ENCODE data around the gene ATP5MC3.

ATP5MC3 gene

DNA sequence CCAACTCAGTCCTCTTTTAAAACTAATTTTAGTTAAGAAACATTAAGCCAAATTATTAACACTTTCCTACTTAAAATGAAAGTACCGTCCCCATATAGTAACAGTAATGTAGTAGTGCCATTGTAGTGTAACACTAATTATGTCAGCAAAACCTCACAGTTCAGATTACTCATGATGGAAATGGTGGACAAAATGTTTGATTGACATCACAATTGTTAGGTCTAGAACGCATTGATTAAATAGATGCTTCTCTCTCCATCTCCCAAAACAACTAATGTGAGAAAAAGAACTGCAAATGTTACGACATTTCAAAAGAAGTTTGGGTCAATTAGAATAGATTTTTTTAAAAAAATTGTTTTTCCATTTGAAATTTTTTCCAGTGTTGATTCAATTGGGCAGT, 12.3 kb downstream of the ATP5MC3 start:
- peak overlapping the region in 3 of 7 experiments; percentile 82 to 100 (median 100) for H3K4me3 ChIP-seq (ENCODE audit: control insufficient read depth in 1 of 7, extremely low read depth in 1 of 7, insufficient read depth in 4 of 7, low read depth in 2 of 7, low read length in 6 of 7)
- ChIA-PET CTCF (interaction anchor here (2.1 kb wide), 1 partner anchor 9 kb away, joined by 16 read pairs; no protein-coding TSS in a partner anchor), POLR2A (interaction anchor here (1.0 to 2.3 kb wide), 2 partner anchors 10 to 12 kb away, joined by 3 to 11 read pairs; partner anchors contain the start of gene ATP5MC3)
- H3K27me3 ChIP-seq (replicated peaks in 2 of 5; ENCODE audit: control insufficient read depth in 4 of 5, insufficient read depth in 5 of 5, low read length in 4 of 5) = no peaks in the 10 kb centered on the region
- peaks cover 9 to 28% (median 17%) of the 10 kb centered on the region in 4 experiments for H3K4me1 ChIP-seq (ENCODE audit: control extremely low read depth in 1 of 4, control insufficient read depth in 4 of 4, insufficient read depth in 4 of 4, low read length in 3 of 4)
- no CpG with 5 or more reads among the region's 3 CpGs for WGBS (ENCODE audit: insufficient coverage)
- H3K27ac ChIP-seq (ENCODE audit: insufficient read depth in 1 of 2, low read depth in 1 of 2, low read length in 2 of 2, poor library complexity in 1 of 2, severe bottlenecking in 2 of 2) = peak overlapping the region in 1 of 2 experiments; percentile 99
- H3K9me3 ChIP-seq (ENCODE audit: control extremely low read depth in 1 of 5, control insufficient read depth in 4 of 5, insufficient read depth in 2 of 5, low read depth in 1 of 5, low read length in 4 of 5) = no peaks in the 10 kb centered on the region
- DNase-seq = peak in 2 of 3 donors; percentile 10 to 19
- H3K36me3 ChIP-seq (ENCODE audit: control insufficient read depth in 4 of 4, insufficient read depth in 4 of 4, low read length in 3 of 4) = peaks cover 0 to 2% (median 0%) of the 10 kb centered on the region in 4 experiments

DNA sequence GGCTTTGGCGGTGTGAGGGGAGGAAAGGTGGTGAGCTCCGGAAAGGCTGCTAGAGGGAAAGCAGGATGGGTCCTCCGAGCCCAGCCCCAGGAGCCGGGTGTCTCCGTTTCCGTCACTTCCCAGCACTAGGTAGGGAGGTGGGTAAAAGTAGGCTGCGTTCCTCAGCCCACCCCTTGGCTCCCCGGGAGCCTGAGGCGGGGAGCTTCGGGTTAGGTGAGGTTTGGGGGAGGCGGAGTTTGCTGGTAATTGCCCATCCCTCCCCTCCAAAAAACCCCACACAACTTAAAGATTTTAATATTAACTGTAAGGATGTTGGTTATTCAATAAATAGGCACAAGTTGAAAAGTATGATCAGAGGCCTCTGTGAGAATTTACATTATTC, 13.0 kb downstream of the ATP5MC3 start:
- Histone ChIP-seq H3K36me3 (ENCODE audit: control insufficient read depth in 4 of 4, insufficient read depth in 4 of 4, low read length in 3 of 4) (peaks cover 0 to 2% (median 0%) of the 10 kb centered on the region in 4 experiments), H3K9me3 (ENCODE audit: control extremely low read depth in 1 of 5, control insufficient read depth in 4 of 5, insufficient read depth in 2 of 5, low read depth in 1 of 5, low read length in 4 of 5) (no peaks in the 10 kb centered on the region), H3K27me3 (replicated peaks in 2 of 5; ENCODE audit: control insufficient read depth in 4 of 5, insufficient read depth in 5 of 5, low read length in 4 of 5) (no peaks in the 10 kb centered on the region), H3K4me3 (ENCODE audit: control insufficient read depth in 1 of 7, extremely low read depth in 1 of 7, insufficient read depth in 4 of 7, low read depth in 2 of 7, low read length in 6 of 7) (peak overlapping the region; percentile 42 to 100 (median 88)), H3K27ac (ENCODE audit: insufficient read depth in 1 of 2, low read depth in 1 of 2, low read length in 2 of 2, poor library complexity in 1 of 2, severe bottlenecking in 2 of 2) (peak overlapping the region; percentile 88 to 99), H3K4me1 (ENCODE audit: control extremely low read depth in 1 of 4, control insufficient read depth in 4 of 4, insufficient read depth in 4 of 4, low read length in 3 of 4) (peaks cover 9 to 28% (median 17%) of the 10 kb centered on the region in 4 experiments)
- ChIA-PET POLR2A (interaction anchor here (0.5 to 2.3 kb wide), 5 partner anchors 9 to 1180 kb away, joined by 3 to 11 read pairs (median 4); partner anchors contain the start of gene ATP5MC3), CTCF (interaction anchor here (2.1 kb wide), 1 partner anchor 10 kb away, joined by 16 read pairs; no protein-coding TSS in a partner anchor)
- no peak for DNase-seq
- whole genome bisulfite sequencing (ENCODE audit: insufficient coverage) = 0% methylated on average over 3 of the region's 11 CpGs

DNA sequence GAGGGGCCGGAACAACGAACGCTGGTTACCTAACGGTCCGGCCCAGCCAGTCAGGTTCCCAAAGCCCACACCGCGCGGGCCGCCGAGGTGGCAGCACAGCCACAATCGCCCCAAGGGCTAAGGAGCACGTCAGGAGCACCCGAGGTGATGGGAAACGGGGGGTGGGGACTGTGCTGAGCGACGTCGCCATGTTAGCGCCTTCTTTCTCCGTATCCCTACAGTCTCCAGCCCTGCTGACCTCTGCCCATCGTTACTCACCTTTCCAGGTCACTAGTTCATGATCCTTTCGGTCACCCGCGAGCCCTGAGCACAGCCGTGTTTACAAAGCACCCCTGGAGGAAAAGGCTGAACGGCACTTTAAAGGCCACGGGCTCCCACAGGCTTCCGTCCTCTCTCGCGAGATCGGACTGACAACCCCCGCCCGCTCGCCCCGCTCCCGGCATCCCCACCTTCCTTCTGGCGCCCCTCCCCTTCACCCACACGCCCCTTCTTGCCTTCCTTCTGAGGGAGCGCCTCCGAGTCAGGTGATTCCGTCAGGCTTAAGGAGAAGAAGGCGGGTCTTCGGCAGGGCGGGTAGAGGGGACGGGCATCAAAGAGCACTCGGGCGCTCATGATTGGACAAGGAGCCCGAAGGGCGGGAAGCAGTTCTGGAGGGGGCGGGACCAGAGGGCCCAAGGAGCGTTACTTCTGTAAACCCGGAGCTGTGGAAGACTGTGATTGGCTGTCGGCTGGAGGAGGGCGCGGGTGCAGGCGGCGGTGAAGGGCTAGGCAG, 13.5 kb downstream of the ATP5MC3 start, which contains the start of gene ATF2:
Gene ATF2 (minus strand): TSS at position 412 of the 772 bp plus-strand sequence. CDS start 31,760 bp downstream, outside the sequence.
- H3K9me3 ChIP-seq (ENCODE audit: control extremely low read depth in 1 of 5, control insufficient read depth in 4 of 5, insufficient read depth in 2 of 5, low read depth in 1 of 5, low read length in 4 of 5) = no peaks in the 10 kb centered on the region
- 0% methylated on average over 49 of the region's 56 CpGs for WGBS (ENCODE audit: insufficient coverage)
- ChIA-PET POLR2A (interaction anchor here (0.5 to 2.3 kb wide), 6 partner anchors 10 to 1180 kb away, joined by 3 to 11 read pairs (median 4); partner anchors contain the start of gene ATP5MC3), CTCF (interaction anchor here (2.1 kb wide), 1 partner anchor 10 kb away, joined by 16 read pairs; no protein-coding TSS in a partner anchor)
- H3K27me3 ChIP-seq (replicated peaks in 2 of 5; ENCODE audit: control insufficient read depth in 4 of 5, insufficient read depth in 5 of 5, low read length in 4 of 5) = no peaks in the 10 kb centered on the region
- peak within 1 kb of the TSS; percentile 97 to 99 for H3K27ac ChIP-seq (ENCODE audit: insufficient read depth in 1 of 2, low read depth in 1 of 2, low read length in 2 of 2, poor library complexity in 1 of 2, severe bottlenecking in 2 of 2)
- no peaks in the 10 kb centered on the region for H3K36me3 ChIP-seq (ENCODE audit: control insufficient read depth in 4 of 4, insufficient read depth in 4 of 4, low read length in 3 of 4)
- peak; percentile 100 for DNase-seq
- H3K4me1 ChIP-seq (ENCODE audit: control extremely low read depth in 1 of 4, control insufficient read depth in 4 of 4, insufficient read depth in 4 of 4, low read length in 3 of 4) = peaks cover 9 to 28% (median 17%) of the 10 kb centered on the region in 4 experiments
- H3K4me3 ChIP-seq (ENCODE audit: control insufficient read depth in 1 of 7, extremely low read depth in 1 of 7, insufficient read depth in 4 of 7, low read depth in 2 of 7, low read length in 6 of 7) = peak within 1 kb of the TSS; percentile 69 to 100 (median 99)

DNA sequence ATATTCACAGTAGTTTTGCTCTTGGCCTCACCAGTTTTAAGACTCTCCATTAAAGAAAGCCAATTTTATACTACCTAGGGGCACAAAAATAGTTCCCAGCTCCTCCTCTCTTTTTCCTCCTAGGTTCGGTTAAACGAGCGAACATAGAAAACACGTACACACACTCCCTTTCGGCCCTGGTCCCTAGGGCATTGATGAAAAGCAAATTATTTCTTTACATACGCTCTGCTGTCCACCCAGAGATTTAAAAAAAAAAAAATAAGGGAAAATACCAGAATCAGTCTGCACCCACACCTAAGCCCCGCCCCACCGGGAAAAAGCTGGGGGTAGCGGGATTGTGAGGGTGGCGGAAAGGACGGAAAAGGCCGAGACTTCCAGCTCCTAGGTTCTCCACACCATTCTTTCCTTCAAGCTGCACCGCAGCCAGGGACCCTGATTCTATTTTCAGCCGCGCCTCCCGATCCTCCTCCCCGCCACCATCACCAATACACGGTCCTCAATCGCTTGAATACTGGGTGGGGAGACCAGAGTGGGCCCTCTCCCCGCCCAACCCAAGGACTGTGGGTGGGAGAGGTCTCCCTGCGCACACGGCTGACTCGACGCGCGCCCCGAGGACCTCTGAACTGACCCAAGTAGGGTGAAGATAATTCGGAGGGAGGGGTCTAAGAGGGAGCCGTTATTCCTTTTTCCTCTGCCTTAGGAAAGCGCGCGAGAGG, 14.3 kb downstream of the ATP5MC3 start:
- CTCF ChIA-PET = no interaction called here
- WGBS (ENCODE audit: insufficient coverage) = 0% methylated on average over 18 of the region's 32 CpGs
- Histone ChIP-seq H3K27me3 (replicated peaks in 2 of 5; ENCODE audit: control insufficient read depth in 4 of 5, insufficient read depth in 5 of 5, low read length in 4 of 5) (no peaks in the 10 kb centered on the region), H3K9me3 (ENCODE audit: control extremely low read depth in 1 of 5, control insufficient read depth in 4 of 5, insufficient read depth in 2 of 5, low read depth in 1 of 5, low read length in 4 of 5) (no peaks in the 10 kb centered on the region), H3K4me1 (ENCODE audit: control extremely low read depth in 1 of 4, control insufficient read depth in 4 of 4, insufficient read depth in 4 of 4, low read length in 3 of 4) (peaks cover 9 to 28% (median 17%) of the 10 kb centered on the region in 4 experiments), H3K4me3 (ENCODE audit: control insufficient read depth in 1 of 7, extremely low read depth in 1 of 7, insufficient read depth in 4 of 7, low read depth in 2 of 7, low read length in 6 of 7) (peak overlapping the region; percentile 67 to 100 (median 99)), H3K36me3 (ENCODE audit: control insufficient read depth in 4 of 4, insufficient read depth in 4 of 4, low read length in 3 of 4) (no peaks in the 10 kb centered on the region), H3K27ac (ENCODE audit: insufficient read depth in 1 of 2, low read depth in 1 of 2, low read length in 2 of 2, poor library complexity in 1 of 2, severe bottlenecking in 2 of 2) (peak overlapping the region; percentile 97 to 99)
- peak in 1 of 3 donors; percentile 8 for DNase-seq
- POLR2A ChIA-PET = interaction anchor here (0.5 to 2.3 kb wide), 2 partner anchors 14 to 15 kb away, joined by 3 to 11 read pairs; partner anchors contain the start of gene ATP5MC3

DNA sequence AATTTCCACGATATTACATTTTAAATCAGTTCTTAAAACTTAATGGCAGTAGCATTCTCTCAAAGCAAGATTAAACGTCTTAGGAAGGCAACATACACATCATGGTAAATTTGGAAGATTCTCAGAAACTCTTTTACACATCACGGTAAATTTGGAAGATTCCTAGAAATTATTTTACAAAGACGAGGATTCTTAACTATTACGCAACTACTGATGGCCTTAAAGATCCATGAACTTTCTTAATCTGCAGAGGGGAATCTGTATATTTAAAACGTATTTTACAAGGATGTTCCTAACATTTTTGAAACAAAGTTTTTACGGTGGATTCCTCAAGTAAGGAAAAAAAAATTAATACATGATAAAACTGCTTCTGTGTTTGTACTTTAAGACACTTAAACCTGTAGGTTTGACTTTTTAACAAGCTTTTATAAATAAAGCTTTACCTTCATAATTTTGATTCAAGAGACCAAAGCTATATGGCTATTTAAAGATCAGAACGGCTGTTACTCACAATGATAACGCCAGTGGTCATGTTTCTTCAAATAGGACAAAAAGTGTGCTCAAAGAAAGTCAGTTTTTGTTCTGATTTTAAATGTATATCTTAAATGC, 15.2 kb downstream of the ATP5MC3 start:
- peak overlapping the region in 1 of 2 experiments; percentile 99 for H3K27ac ChIP-seq (ENCODE audit: insufficient read depth in 1 of 2, low read depth in 1 of 2, low read length in 2 of 2, poor library complexity in 1 of 2, severe bottlenecking in 2 of 2)
- no peaks in the 10 kb centered on the region for H3K27me3 ChIP-seq (replicated peaks in 2 of 5; ENCODE audit: control insufficient read depth in 4 of 5, insufficient read depth in 5 of 5, low read length in 4 of 5)
- H3K9me3 ChIP-seq (ENCODE audit: control extremely low read depth in 1 of 5, control insufficient read depth in 4 of 5, insufficient read depth in 2 of 5, low read depth in 1 of 5, low read length in 4 of 5) = no peaks in the 10 kb centered on the region
- no peak for DNase-seq
- ChIA-PET CTCF (interaction anchor here (0.6 to 1.1 kb wide), 4 partner anchors 11 to 931 kb away, joined by 3 to 4 read pairs (median 3); no protein-coding TSS in a partner anchor), POLR2A (interaction anchor here (1.2 kb wide), 1 partner anchor 11 kb away, joined by 3 read pairs; no protein-coding TSS in a partner anchor)
- H3K4me3 ChIP-seq (ENCODE audit: control insufficient read depth in 1 of 7, extremely low read depth in 1 of 7, insufficient read depth in 4 of 7, low read depth in 2 of 7, low read length in 6 of 7) = peak overlapping the region in 6 of 7 experiments; percentile 67 to 100 (median 99)
- WGBS (ENCODE audit: insufficient coverage) = 83% methylated on average over 1 of the region's 9 CpGs
- peaks cover 9 to 28% (median 17%) of the 10 kb centered on the region in 4 experiments for H3K4me1 ChIP-seq (ENCODE audit: control extremely low read depth in 1 of 4, control insufficient read depth in 4 of 4, insufficient read depth in 4 of 4, low read length in 3 of 4)
- no peaks in the 10 kb centered on the region for H3K36me3 ChIP-seq (ENCODE audit: control insufficient read depth in 4 of 4, insufficient read depth in 4 of 4, low read length in 3 of 4)

DNA sequence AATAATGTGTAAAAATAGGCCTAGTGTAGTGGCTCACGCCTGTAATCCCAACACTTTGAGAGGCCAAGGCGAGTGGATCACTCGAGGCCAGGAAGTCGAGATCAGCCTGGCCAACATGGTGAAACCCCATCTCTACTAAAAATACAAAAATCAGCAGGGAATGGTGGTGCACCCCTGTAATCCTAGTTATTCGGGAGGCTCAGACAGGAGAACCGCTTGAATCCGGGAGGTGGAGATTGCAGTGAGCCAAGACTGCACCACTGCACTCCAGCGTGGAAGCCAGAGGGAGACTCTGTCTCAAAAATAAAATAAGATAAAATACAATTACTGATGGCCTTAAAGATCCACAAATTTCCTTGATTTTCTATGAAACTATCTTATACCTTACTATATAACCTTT, 17.3 kb downstream of the ATP5MC3 start:
- ChIA-PET CTCF (no interaction called here), POLR2A (no interaction called here)
- H3K4me1 ChIP-seq (ENCODE audit: control extremely low read depth in 1 of 4, control insufficient read depth in 4 of 4, insufficient read depth in 4 of 4, low read length in 3 of 4) = peaks cover 7 to 21% (median 11%) of the 10 kb centered on the region in 4 experiments
- no peaks in the 10 kb centered on the region for H3K9me3 ChIP-seq (ENCODE audit: control extremely low read depth in 1 of 5, control insufficient read depth in 4 of 5, insufficient read depth in 2 of 5, low read depth in 1 of 5, low read length in 4 of 5)
- H3K4me3 ChIP-seq (ENCODE audit: control insufficient read depth in 1 of 7, extremely low read depth in 1 of 7, insufficient read depth in 4 of 7, low read depth in 2 of 7, low read length in 6 of 7) = no peak overlapping the region
- H3K27ac ChIP-seq (ENCODE audit: insufficient read depth in 1 of 2, low read depth in 1 of 2, low read length in 2 of 2, poor library complexity in 1 of 2, severe bottlenecking in 2 of 2) = no peak overlapping the region
- H3K27me3 ChIP-seq (replicated peaks in 2 of 5; ENCODE audit: control insufficient read depth in 4 of 5, insufficient read depth in 5 of 5, low read length in 4 of 5) = no peaks in the 10 kb centered on the region
- 98% methylated on average over 6 of the region's 8 CpGs for WGBS (ENCODE audit: insufficient coverage)
- DNase-seq = no peak
- peaks cover 0 to 3% (median 0%) of the 10 kb centered on the region in 4 experiments for H3K36me3 ChIP-seq (ENCODE audit: control insufficient read depth in 4 of 4, insufficient read depth in 4 of 4, low read length in 3 of 4)
